ENCODE measurements around the gene PTH1R.

- no peak for TF ChIP-seq TAF1 (IDR thresholded peaks at IDR 0.05; ENCODE audit: low read depth, low read length)
- TF ChIP-seq POLR2AphosphoS5 (IDR thresholded peaks at IDR 0.05; ENCODE audit: low read depth, low read length), result no peak
- TF ChIP-seq POLR2A (IDR thresholded peaks at IDR 0.05; ENCODE audit: low read depth, low read length), result no peak
- no peak for TF ChIP-seq POU2F2 (IDR thresholded peaks at IDR 0.05; ENCODE audit: low read depth, low read length)
- TF ChIP-seq PAX5 (IDR thresholded peaks at IDR 0.05; ENCODE audit: insufficient read depth, low read length, severe bottlenecking), result no peak
Measured at GRCh38 chr3:46862369-46863025, 15.0 kb upstream of the PTH1R start.
